ENCODE results near the gene ATG16L2. TPM values are rescaled to one million over a fixed set of nuclear protein-coding genes. Genes with fewer than 3 reads are reported as not detected.

ATG16L2 gene
- total and polyA plus RNA-seq, 4 donors: 4.7 to 17.8 (median 7.4) TPM

- Histone ChIP-seq H3K9ac (ENCODE audit: low read depth in 1 of 2, low read length in 2 of 2) (peak overlapping the region in 1 of 2 donors; percentile 45), H3K27me3 (ENCODE audit: control insufficient read depth in 4 of 4, insufficient read depth in 4 of 4, low read length in 3 of 4) (no peaks in the 10 kb centered on the region), H3K27ac (ENCODE audit: low read depth in 1 of 2, low read length in 2 of 2) (peak overlapping the region in 1 of 2 donors; percentile 21), H3K36me3 (ENCODE audit: control insufficient read depth in 4 of 4, insufficient read depth in 3 of 4, low read depth in 1 of 4, low read length in 3 of 4) (peaks cover 0 to 17% (median 3%) of the 10 kb centered on the region in 4 donors), H3K9me3 (ENCODE audit: control insufficient read depth in 4 of 4, low read length in 3 of 4) (no peaks in the 10 kb centered on the region), H3K4me3 (ENCODE audit: low read depth in 1 of 3, low read length in 3 of 3) (no peak overlapping the region), H3K4me1 (ENCODE audit: control insufficient read depth in 4 of 4, insufficient read depth in 4 of 4, low read length in 3 of 4) (peaks cover 8 to 34% (median 26%) of the 10 kb centered on the region in 4 donors)
- no peak for TF ChIP-seq EGR1 (IDR thresholded peaks at IDR 0.05; ENCODE audit: low read depth in 2 of 2)
- no peak for TF ChIP-seq CTCF (IDR thresholded peaks at IDR 0.05; ENCODE audit: low read depth, low read length, missing input control)
- no peak for TF ChIP-seq REST (IDR thresholded peaks at IDR 0.05)
- TF ChIP-seq FOXA1 (IDR thresholded peaks at IDR 0.05): no peak
- TF ChIP-seq ATF3 (IDR thresholded peaks at IDR 0.05): no peak
- no peak for TF ChIP-seq HNF4A (conservative IDR thresholded peaks at IDR 0.05)
- no peak for TF ChIP-seq ZBTB33 (IDR thresholded peaks at IDR 0.05)
- TF ChIP-seq RAD21 (IDR thresholded peaks at IDR 0.05): no peak
- TF ChIP-seq SP1 (IDR thresholded peaks at IDR 0.05): no peak
- no peak for TF ChIP-seq FOXA2 (IDR thresholded peaks at IDR 0.05)
- TF ChIP-seq NR2F2 (IDR thresholded peaks at IDR 0.05): no peak
- TF ChIP-seq MAX (IDR thresholded peaks at IDR 0.05): no peak
- no peak for TF ChIP-seq TAF1 (conservative IDR thresholded peaks at IDR 0.05)
- TF ChIP-seq HNF4G (IDR thresholded peaks at IDR 0.05): no peak
- no peak for TF ChIP-seq RXRA (IDR thresholded peaks at IDR 0.05)
- WGBS: 80% methylated on average over 7 of the region's 7 CpGs
- DNase-seq (ENCODE audit: low spot score): no peak
These were observed 2.3 kb downstream of the ATG16L2 start for GRCh38 chr11:72816404-72816990.

GRCh38 chr11:72817966-72818365, 3.8 kb downstream of the ATG16L2 start:
- no peaks in the 10 kb centered on the region for H3K9me3 ChIP-seq (ENCODE audit: control insufficient read depth in 4 of 4, low read length in 3 of 4)
- no peak overlapping the region for H3K4me3 ChIP-seq (ENCODE audit: low read depth in 1 of 3, low read length in 3 of 3)
- no peak overlapping the region for H3K9ac ChIP-seq (ENCODE audit: low read depth in 1 of 2, low read length in 2 of 2)
- no peaks in the 10 kb centered on the region for H3K27me3 ChIP-seq (ENCODE audit: control insufficient read depth in 4 of 4, insufficient read depth in 4 of 4, low read length in 3 of 4)
- no peak overlapping the region for H3K27ac ChIP-seq (ENCODE audit: low read depth in 1 of 2, low read length in 2 of 2)
- H3K4me1 ChIP-seq (ENCODE audit: control insufficient read depth in 4 of 4, insufficient read depth in 4 of 4, low read length in 3 of 4): peaks cover 9 to 35% (median 27%) of the 10 kb centered on the region in 4 donors
- no peak for DNase-seq (ENCODE audit: low spot score)
- H3K36me3 ChIP-seq (ENCODE audit: control insufficient read depth in 4 of 4, insufficient read depth in 3 of 4, low read depth in 1 of 4, low read length in 3 of 4): peaks cover 0 to 17% (median 3%) of the 10 kb centered on the region in 4 donors
- 98% methylated on average over 4 of the region's 4 CpGs for WGBS
- TF ChIP-seq NR2F2 (IDR thresholded peaks at IDR 0.05) (no peak), EGR1 (IDR thresholded peaks at IDR 0.05; ENCODE audit: low read depth in 2 of 2) (no peak), RXRA (IDR thresholded peaks at IDR 0.05) (no peak), RAD21 (IDR thresholded peaks at IDR 0.05) (no peak), HNF4A (conservative IDR thresholded peaks at IDR 0.05) (no peak), REST (IDR thresholded peaks at IDR 0.05) (no peak), ATF3 (IDR thresholded peaks at IDR 0.05) (no peak), MAX (IDR thresholded peaks at IDR 0.05) (no peak), FOXA2 (IDR thresholded peaks at IDR 0.05) (no peak), GABPA (IDR thresholded peaks at IDR 0.05 in 1 of 2, conservative IDR thresholded peaks at IDR 0.05 in 1 of 2) (no peak), HNF4G (IDR thresholded peaks at IDR 0.05) (no peak)

Measured in liver (tissue), 9 donors.